B cell (primary cell): ENCODE measurements around the gene AUTS2.

Experiments used
- CTCF ChIP-seq: fragments of 200-600 bp; IDR thresholded peaks from one replicate; pipeline ENCODE4 v1.8.0; 2022; ENCODE audit warnings: antibody characterized with exemption, mild to moderate bottlenecking
- EZH2 ChIP-seq: IDR thresholded peaks from 2 replicates; pipeline ENCODE4 v1.6.1; 2012; ENCODE audit warnings: borderline replicate concordance, low read depth, mild to moderate bottlenecking, moderate library complexity, low read length; ENCODE audit not compliant: insufficient read depth, poor library complexity, severe bottlenecking

- TF ChIP-seq CTCF, result no peak
- no peak for TF ChIP-seq EZH2
These were observed 514.8 kb downstream of the AUTS2 start for GRCh38 chr7:70113078-70113477.
